NCI-H146 treated with DMSO at 0.1 percent for 48 hours (cell line): ENCODE data around the gene ARID1B.

ENCODE experiments used
- DNase-seq: peaks from one replicate; lab custom pipeline; 2025; ENCODE audit not compliant: unreplicated experiment; lab: John Stamatoyannopoulos, UW

The ARID1B gene

DNA sequence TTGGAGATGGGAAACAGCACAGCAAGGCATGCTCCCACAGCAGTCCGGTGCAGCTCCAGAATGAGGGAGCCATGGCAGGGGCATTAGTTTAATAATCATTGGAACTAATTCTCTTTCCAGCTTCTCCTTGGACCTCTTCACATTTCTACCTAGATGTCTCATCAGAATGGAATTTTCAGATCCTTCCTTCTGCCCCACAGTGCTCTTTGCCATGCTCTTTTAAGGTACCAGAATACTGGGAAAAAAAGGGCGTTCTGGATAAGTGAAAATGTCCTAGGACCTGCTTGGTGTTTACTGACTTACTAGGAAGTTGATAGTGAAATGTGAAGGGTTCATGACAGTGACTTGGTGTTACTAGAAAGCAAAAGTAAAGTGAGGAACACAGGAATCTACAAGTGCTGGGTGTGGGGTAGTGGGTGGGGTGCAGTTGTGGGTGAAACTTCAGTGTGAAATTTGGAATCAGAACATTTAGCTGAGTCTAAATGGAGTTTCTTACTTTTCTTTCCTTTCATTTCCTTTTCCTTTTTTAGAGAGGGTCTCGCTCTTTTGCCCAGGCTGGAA lies 207.1 kb downstream of the ARID1B start:
- no peak for DNase-seq

DNA sequence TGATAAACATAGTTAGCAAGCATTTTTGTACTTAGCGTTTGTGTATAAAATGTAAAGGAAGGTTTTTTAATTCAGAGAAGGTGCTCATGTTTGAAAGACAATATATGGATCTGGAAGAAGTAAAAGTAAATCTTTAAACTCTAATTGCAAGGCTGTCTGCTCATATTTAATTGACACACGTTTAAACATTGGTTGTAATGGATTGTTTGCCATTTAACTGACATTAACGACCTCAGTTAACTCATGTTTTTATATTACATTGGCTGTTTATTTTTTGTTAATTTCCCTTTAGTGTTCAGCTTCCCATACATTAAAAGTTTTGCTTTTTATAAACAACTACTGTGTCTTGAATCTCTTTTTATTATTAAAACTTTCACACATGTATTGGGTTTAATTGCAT lies 208.1 kb downstream of the ARID1B start:
- DNase-seq = no peak

DNA sequence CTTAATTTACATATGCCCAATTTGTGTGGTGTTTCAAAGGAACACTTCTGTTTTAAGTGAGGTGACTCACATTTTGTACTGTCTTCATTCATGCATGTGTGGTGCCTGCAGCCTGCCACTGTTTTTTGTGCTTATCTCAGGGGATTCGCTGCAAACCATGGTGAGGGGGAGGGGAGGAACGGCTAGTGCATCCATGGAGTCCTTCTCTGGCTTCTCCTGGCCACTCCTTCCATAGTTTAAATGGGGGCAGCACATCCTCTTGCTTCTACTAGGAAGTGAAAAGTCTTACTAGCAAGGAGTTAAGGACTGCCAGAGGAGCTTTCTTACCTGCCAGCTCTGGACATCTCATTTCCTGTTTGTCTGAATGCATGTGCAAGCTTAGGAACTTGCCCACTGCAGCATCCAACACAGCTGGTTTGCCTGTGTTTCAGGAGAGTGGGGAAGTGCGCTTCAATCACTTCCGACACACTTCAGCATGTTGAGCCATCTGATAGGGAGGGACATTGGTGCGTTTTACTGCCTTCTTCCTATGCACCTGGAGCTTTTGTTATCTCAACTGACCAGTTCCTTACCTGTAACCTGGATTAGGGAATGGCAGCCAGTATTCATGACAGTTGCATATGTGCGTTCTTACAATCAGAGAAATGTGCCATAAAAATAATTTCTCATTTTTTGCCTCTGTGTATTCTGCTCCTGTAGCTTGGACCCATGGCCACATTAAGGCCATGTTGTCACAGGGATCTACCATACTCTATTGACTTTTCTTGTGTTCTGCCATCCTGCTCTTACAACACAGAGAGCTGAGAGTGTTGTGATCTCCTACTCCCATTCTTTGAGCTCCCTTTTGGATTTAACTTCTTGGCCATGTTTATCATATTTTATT lies 211.3 kb downstream of the ARID1B start:
- DNase-seq = no peak

DNA sequence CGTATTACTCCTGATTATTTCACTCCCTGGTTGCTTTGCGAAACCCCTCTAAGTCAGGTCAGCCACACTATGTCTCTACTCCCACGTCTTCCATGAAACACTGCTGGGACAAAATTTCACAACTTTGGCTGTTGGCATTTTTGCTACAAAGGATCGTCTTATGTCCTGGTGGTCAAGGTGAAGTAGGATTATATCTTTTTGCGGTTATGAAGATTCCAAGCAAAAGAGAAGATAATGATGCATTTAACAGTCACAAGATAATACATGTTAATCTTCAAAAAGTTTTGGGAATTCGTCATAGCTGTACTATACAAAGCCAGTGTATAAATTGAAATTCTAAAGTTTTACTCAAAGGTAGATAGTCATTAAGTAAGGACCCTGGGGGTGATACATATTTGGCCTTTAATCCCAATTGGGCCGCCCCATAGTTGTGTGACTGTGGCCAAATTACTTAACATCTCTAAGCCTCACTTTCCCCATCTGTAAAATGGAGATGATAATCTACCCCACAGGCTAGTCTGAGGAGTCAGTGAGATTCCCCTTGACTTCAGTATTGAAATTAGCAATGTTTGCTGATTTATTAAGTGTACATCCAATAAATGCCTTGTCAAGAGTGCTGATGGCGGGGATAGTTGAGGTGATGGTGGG lies 212.1 kb downstream of the ARID1B start:
- no peak for DNase-seq

DNA sequence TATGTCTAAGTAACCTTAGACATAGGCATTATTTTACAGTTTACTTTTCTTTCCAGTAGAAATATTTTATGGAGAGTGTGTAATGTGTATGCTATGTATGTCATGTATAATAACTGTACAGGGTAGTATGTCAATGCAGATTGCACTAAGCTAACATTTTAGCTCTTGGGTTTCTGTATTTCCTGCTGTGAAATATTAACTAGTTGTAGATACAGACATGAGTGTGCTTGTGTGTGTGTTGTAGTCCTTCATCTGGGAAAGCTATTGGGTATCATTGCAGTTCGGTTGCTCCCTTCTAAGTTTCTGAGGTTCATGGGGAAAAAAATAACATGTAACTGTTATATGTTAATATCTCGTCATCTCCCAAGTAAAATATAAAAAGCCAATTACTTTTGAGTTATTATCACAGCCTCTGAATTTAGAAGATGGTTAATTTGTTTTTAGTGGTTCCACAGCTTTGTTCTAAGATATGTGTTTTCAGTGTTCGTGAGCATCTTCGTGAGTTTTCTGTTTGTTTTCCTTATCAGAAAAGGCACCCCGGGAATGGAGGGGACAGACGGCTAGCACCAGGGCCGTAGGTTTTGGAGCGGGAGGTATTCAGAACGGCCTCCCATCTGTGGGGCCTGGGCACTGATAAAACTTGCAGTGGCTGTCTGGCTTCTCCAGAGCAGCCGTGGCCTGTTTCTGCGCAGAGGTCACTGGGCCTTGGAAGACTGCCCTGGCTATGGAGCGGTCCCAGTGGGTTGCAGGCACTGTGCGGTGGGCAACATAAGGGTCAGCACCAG lies 215.0 kb downstream of the ARID1B start:
- DNase-seq = peak; percentile 36

DNA sequence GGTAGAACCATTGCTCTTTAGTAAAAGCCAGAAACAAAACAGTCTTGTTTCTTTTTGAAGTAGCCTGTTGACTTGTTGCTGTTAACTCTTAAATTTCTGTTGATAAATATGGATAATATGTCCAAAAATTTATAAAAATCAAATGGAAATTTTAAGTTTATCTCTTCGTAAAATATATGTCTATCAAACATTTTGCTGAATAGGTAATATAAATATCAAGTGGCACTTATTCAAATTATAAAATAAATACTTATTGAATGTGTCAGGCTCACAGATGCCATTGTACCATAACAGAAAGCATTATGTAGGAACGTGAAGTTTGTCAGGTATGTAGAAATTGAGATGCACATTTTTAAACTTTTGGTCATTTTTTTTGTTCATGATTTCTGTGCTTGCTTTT lies 216.5 kb downstream of the ARID1B start:
- no peak for DNase-seq

DNA sequence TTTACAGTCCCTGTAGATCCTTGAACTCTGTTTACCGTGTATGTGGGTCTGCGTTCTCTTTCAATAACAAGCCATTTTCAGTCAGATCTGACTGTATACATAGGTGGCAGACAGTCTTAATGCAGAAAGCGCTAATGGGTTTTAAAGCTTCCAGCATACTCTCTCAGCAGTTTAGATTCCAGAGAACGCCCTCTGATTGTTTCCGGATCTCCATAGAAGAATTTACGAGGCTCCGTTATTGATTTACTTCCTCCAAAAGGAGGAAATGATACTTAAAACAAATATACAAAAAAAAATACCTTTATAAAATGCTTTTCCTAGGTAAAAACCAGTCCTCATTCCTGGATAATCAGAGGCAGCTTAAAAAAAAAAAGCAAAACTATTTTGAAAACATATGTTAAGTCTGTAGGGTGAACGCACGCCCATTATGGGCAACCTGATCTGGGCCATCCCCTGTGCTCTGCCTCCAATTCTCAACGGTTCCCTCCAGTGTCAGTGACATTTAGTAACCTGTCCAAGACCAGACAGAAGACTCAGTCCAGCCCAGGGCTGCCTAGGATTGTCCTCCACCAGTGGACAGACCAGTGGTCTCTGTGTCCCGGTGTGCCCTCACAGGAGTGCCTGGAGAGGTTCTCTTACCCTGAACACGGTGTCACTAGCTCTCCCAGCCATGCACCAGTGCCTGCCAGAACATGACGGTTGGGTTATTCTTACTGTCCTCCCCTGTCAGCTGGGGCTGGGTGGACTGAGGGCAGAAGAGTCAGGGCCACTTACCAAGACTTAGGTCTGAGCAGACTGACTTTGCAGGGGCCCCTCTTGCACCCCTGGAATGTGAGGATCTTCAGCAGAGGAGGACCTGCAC lies 217.3 kb downstream of the ARID1B start:
- no peak for DNase-seq

DNA sequence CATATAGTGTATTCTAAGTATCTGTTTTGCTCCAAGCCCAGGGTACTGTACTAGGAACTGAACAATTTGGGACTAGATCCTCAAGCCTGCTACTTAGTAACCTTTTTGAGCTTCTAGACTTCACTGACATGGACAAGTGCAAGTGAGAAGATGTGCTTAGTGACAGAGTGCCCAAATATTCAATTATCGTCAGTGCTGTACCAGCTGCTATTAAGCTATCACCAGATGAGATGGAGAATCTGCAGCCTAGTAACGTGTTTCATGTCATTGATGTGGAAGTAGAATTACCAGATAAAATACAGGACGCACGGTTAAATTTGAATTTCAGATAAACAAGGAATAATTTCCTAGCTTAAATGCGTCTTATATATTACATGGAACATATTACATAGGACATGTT lies 218.3 kb downstream of the ARID1B start:
- no peak for DNase-seq

DNA sequence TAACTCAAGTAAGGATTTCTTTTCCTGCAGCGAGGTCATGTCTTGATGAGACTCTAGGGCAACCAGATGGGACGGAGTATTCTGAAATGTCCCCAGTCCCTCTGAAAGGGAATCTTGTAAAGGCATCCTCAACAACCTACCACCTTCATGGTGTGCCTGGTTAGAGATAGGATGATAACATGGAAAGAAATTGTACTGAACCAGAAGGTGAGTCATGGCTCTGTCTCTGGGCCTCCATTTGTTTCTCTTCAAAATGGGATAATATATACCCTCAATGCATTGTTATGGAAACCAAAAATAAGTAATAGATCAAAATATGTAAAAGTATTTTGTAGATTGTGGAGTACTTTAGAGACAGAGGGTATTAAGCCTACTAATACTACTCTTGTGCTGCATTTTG lies 219.1 kb downstream of the ARID1B start:
- DNase-seq = no peak

DNA sequence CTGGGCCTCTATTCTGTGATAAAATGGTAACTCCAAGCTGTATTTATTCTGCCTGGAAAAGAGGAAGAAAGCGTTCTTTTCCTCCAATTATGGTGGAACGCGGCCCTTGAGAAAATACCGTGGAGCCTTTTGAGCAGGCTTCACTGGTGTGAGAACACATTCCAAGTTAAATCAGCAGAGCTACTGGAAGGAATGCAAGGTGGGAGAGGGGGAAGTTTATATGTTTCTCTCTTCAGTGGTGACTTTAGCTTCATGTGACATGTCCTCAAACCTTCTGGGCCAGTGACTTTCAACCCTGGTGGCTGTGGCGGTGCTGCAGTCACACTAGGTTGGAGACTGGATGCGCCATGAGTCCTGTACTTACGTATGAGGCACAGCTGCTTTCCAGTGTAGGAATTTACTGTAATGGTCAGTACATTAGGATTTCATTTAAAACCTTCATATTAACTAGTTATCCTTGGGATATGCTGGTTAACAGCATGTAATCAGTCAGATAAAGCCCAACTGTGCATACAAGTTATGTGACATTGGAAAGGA lies 221.7 kb downstream of the ARID1B start:
- DNase-seq = no peak

DNA sequence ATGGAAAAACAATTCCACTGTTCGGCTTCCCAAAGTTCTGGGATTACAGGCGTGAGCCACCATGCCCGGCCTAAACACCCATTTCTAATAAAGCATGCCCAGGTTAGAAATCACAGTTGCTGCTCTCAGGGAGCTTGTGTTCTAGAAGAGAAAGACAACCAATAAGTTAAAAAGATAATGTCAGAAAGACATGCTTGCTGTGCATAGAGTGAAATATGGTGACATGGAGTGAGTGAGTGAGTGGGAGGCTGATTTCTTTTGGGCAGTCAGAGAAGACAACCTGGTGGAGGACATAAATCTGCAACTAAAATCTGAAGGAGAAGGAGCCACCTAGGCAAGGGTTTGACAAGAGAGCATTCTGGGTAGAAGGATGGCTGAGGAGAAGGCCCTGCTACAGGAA lies 222.6 kb downstream of the ARID1B start:
- DNase-seq = no peak

DNA sequence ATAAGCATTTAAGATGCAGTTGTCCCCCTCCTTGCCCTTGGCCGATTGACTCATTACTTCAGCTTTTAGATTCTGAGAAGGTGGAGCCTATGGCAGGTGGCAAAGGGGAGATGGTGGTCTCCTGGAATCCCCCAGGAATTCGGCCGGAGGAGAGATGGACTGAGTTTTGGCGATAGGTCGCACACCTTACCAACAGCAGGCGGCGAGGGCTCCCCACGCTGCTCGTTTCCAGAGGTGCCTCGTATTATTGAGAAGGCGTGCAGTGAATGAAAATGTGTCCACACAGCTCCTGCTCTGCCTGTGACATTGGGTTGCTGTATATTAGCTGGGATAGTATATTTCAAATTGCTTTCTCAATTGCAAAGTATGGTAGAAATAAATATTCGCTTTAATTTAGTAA lies 224.5 kb downstream of the ARID1B start:
- no peak for DNase-seq

DNA sequence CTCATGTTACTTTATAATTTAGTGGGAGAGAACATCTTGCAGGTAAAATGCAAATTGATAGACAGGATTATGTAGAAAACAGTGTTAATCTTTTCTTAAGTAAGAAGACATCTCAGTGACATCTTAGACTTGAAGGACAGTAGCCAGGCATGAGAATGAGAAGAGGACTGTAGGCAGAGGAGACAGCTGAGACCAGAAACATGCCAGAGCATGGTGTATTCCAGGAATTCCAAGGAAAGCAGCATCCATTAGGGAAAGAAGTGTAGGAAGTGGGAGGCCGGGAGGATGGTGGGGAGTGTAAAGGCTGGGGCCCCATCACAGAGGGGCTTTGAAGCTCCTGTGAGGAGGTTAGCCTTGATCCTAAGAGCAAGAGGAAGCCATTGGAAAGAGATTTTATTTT lies 225.6 kb downstream of the ARID1B start:
- DNase-seq = no peak

DNA sequence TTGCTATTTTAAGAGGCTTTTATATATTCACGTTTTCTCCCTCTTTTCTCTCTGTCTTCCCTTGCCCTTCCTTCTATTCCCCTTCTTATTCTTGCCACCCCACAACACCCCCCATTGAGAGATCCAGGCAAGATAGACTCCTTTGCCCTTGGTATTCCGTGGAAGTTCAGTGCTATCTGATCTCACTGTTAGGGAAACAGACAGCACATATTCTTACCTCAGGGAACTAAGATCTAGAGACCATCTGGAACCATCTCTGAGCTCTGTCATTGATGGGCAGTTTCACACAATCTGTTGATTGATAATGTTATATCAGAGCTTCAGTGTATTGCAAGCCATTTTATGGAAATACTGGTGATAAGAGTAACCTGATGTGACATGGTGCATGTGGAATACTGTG lies 228.8 kb downstream of the ARID1B start:
- DNase-seq = no peak

DNA sequence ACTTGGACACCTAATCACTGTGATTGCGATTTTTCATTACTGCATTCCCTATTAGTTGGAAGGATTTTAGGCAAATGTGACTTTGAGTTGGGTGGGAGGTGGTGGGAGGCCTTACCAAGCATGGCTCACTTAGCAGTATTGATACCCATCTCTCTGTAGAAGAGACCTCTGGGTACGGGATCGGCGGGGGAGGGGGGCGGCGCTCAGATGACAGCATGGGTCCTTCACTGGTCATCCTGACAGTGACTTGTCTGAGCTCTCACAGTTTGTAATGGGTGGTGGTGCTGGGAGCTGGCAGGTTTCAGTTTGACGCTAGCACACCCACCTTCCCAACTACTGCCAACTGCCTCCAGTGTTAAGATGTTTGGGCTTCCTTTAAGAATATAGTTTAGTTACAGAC lies 231.4 kb downstream of the ARID1B start:
- DNase-seq = no peak

DNA sequence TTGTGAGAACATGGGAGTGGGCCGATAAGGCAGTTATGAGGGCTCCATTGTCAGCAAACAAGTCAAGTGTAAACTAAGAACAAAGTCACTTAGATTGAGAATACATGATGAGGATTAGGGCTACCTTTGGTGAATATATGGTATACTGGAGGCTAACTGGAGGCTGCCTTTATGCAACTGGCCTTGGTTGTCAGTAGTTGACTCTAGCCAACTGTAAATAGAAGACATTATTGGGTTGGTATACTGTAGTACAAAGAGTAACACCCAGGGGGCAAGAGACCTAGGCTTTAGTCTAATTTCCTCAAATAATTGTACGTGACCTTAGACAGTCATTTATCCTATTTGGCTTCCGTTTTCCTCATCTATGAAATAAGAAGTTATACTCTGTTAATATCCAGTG lies 235.2 kb downstream of the ARID1B start:
- DNase-seq = no peak

DNA sequence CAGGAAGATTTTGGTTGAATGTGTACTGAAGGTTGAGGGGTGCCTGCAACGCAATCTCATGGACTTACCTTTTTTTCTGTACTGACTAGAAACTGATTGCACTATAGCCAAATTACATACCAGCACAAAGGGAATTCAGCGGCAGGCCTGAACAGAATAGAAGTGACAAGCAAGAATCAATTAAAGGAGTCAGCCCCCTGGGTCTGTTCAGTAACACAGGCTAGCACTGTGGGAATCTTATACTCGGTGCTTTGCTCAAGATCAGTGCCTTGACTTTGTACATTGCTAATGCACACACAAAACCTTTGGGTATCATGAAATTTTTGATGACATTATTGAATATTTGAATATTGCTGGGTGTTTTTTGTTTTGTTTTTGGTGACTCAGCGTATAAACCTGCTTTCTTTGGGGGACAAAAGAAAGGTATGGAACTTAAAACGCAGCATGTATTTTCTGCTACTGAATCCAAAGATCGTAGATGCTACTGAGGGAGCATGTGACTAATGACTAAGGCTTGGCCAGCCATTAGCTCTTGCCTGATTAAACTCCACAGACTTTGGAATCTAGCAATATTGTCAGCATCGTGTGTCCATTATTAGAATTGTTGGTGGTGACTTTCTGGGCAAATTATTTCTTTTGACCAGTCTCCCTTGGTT lies 236.6 kb downstream of the ARID1B start:
- no peak for DNase-seq

DNA sequence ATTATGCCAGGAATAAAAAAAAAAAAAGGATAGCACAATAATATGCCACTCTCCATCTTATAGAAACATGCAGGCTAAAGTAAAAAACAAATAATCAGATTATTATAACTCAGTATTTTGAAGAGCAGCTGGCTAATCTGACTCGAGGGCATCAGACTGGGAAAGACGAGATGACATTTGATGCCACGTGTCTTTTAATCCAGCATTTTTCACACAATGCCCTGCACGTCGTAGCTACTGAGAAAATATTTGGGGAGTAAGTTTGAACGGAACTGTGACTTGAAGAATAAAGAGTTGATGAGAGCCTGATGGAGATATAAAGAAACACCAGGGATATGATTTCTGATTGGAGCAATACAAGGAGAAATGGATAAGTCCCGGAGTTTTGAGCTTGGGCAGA lies 237.7 kb downstream of the ARID1B start:
- DNase-seq = no peak

DNA sequence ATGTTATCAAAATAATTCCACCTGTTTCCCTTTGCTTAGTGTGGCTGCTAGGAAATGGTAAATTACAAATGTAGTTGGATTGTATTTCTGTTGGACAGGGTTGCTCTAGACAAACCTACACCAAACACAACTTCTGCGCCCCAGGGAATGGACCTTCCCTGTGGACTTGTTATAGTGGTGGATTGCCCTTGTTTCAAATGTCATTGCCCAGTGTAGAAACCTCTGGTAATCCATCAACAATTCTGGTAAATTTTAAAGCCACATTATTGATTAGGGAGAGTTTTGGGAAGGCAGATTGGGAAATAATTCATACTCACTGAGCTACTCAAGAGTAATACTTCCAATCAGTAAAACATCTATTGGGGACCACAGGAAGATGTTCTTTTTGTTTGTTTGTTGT lies 239.8 kb downstream of the ARID1B start:
- no peak for DNase-seq

DNA sequence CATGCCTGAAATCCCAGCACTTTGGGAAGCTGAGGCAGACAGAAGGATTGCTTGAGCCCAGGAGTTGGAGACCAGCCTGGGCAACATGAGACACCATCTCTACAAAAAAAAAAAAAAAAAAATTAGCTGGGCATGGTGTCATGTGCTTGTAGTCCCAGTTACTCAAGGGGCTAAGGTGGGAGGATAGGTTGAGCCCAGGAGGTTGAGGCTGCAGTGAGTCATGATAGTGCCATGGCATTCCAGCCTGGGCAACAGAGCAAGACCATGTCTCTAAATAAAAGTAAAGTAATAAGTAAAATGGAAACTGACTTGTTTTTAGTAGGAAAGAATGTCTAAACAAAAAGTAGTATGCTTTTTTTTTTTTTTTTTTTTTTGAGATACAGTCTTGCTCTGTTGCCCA lies 240.7 kb downstream of the ARID1B start:
- no peak for DNase-seq
